ENCODE results near the gene WDR76.

DNA sequence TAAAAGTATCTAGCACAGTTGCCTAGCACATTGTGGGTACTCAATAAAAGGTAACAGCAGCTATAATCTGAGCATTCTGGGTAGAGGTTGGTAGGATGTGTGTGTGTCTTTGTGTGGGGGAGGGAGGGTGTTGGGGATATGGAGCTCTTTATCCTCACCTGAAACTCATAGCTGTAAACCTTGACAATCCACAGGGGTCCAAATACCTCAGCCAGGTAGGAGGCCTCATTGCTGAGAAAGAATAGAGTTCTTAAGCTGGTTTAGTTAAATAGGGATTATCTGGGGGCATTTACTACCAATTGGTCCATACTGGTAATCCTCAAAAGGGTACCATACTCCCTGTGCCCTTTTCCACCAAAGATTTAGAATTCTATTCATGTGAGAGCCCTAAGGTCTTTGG is 30.8 kb upstream of the WDR76 start:
- TF ChIP-seq CTCF (IDR thresholded peaks at IDR 0.05), result no peak
- TF ChIP-seq POLR2A (IDR thresholded peaks at IDR 0.05), result no peak

Measured in prostate gland (tissue), 2 donors.